ENCODE measurements around the gene MVK. TPM values are rescaled to one million over a fixed set of nuclear protein-coding genes. Genes with fewer than 3 reads are reported as not detected.

Gene MVK
- total RNA-seq, 2 donors from 2014 or later = 8.6 to 12.2 TPM

DNA sequence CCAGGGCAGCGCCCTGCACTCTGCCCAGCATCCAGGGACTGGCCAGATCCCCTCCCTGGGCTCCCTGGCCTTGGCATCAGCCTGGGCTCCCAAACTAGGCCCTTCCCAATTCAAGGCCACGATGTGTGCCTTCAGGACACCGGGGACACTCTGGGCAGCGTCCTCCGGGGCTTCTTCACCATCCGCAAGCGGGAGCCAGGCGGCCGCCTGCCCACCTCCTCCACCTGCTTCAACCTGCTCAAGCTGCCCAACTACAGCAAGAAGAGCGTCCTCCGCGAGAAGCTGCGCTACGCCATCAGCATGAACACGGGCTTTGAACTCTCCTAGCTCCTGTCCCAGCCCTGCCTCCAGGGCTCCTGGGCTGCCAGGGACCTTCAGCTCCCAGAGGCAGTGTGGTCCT lies 39.1 kb upstream of the MVK start:
- DNase-seq (no peak), ATAC-seq (no peak)
- Histone ChIP-seq H3K27ac (no peak overlapping the region), H3K4me3 (no peak overlapping the region), H3K27me3 (no peaks in the 10 kb centered on the region), H3K9me3 (no peaks in the 10 kb centered on the region), H3K36me3 (replicated peaks in 1 of 2; ENCODE audit: insufficient read depth in 1 of 2, low read depth in 2 of 2) (peaks cover 0 to 9% of the 10 kb centered on the region in 2 donors), H3K4me1 (no peaks in the 10 kb centered on the region)
- 89 to 94% methylated on average over 8 to 13 of the region's 15 CpGs for WGBS, 2 donors
- intact Hi-C loops (cut with DNase I) = no loop called here
- no peak for TF ChIP-seq POLR2A (IDR thresholded peaks at IDR 0.05)
- TF ChIP-seq, protein P1, sequence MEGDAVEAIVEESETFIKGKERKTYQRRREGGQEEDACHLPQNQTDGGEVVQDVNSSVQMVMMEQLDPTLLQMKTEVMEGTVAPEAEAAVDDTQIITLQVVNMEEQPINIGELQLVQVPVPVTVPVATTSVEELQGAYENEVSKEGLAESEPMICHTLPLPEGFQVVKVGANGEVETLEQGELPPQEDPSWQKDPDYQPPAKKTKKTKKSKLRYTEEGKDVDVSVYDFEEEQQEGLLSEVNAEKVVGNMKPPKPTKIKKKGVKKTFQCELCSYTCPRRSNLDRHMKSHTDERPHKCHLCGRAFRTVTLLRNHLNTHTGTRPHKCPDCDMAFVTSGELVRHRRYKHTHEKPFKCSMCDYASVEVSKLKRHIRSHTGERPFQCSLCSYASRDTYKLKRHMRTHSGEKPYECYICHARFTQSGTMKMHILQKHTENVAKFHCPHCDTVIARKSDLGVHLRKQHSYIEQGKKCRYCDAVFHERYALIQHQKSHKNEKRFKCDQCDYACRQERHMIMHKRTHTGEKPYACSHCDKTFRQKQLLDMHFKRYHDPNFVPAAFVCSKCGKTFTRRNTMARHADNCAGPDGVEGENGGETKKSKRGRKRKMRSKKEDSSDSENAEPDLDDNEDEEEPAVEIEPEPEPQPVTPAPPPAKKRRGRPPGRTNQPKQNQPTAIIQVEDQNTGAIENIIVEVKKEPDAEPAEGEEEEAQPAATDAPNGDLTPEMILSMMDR (IDR thresholded peaks at IDR 0.05) = no peak

DNA sequence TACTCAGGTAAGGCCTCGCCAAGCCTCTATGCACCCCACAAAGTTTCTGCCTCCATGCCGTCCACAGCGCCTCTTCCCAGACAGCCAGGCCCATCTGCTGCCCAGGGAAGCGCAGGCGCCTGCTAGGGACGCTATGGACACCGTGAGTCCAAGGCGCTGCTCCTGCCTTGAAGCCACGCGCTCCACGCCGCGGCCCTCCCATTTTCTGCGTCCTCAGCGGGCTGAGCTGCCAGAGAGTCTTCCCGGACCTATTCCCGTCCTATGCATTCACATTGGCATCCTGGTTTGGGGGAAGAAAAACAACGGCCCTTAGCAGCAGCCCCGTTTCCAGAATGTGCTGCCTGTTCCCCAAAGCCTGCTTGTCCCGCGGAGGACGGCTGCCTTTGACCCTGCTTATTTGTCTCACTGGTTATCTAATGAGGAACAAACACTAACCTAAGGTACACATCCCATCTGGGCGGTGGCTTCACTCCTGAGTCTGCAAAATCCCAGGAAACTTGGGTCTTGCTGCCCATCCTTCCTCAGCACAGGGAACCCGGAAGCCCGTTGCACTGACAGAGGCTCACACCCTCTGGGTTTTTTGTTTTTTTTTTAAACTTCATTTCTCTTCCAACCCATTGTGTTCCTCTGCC lies 38.2 kb upstream of the MVK start:
- ATAC-seq = no peak
- Histone ChIP-seq H3K4me3 (no peak overlapping the region), H3K27me3 (no peaks in the 10 kb centered on the region), H3K4me1 (no peaks in the 10 kb centered on the region), H3K36me3 (replicated peaks in 1 of 2; ENCODE audit: insufficient read depth in 1 of 2, low read depth in 2 of 2) (peaks cover 0 to 9% of the 10 kb centered on the region in 2 donors), H3K9me3 (no peaks in the 10 kb centered on the region), H3K27ac (no peak overlapping the region)
- WGBS, 2 donors = 84% methylated on average over 23 to 25 of the region's 25 CpGs
- TF ChIP-seq POLR2A (IDR thresholded peaks at IDR 0.05) = no peak
- TF ChIP-seq, protein P1 (IDR thresholded peaks at IDR 0.05) = no peak
- intact Hi-C loops (cut with DNase I) = no loop called here
- no peak for DNase-seq

DNA sequence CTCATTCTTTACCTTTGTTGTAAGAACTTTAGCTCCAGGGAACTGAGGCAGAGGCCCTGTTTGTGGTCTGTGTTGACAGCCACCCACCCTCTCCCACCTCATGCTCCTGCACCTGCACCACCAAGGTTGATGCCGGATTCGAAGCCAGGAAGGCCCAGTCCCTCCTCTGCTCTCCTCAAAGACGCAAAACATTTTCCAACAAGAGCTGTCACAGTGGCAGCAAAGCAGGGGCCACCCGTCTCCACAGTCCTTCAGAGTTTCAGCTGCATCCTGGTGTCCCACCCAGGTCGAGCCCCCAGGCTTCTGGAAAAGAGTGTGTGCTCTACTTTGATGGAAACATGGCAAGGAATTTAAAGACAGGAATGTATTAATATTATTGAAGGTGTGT lies 37.7 kb upstream of the MVK start:
- no peak overlapping the region for H3K4me3 ChIP-seq
- DNase-seq (no peak), ATAC-seq (no peak)
- intact Hi-C loops (cut with DNase I) = no loop called here
- no peak overlapping the region for H3K27ac ChIP-seq
- 80 to 85% methylated on average over 5 of the region's 5 CpGs for WGBS, 2 donors
- no peaks in the 10 kb centered on the region for H3K4me1 ChIP-seq
- no peaks in the 10 kb centered on the region for H3K27me3 ChIP-seq
- no peak for TF ChIP-seq POLR2A (IDR thresholded peaks at IDR 0.05)
- TF ChIP-seq, protein P1 (IDR thresholded peaks at IDR 0.05) = no peak
- H3K36me3 ChIP-seq (replicated peaks in 1 of 2; ENCODE audit: insufficient read depth in 1 of 2, low read depth in 2 of 2) = peaks cover 0 to 9% of the 10 kb centered on the region in 2 donors
- H3K9me3 ChIP-seq = no peaks in the 10 kb centered on the region

DNA sequence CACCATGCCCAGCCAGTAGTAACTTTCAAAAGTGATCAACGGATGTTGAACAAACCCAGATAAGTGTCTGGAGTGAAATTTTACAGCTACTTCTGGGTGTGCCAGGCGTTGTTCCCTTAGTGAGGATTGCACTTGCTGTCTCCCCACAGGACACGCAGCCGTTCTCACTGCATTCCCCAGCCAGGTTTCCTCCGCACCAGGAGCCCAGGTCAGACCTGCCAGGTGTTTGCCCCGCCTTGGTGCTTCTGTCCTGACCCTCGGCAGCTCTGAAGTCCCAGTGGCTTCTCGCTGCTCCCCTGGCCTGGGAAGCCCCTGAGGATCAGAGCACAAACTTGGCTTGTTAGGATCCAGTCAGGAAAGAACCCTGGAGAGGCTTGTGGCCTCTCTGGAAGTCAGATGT lies 36.5 kb upstream of the MVK start:
- H3K4me3 ChIP-seq = no peak overlapping the region
- intact Hi-C loops (cut with DNase I) = no loop called here
- H3K36me3 ChIP-seq (replicated peaks in 1 of 2; ENCODE audit: insufficient read depth in 1 of 2, low read depth in 2 of 2) = no peaks in the 10 kb centered on the region
- WGBS, 2 donors = 86 to 88% methylated on average over 7 to 8 of the region's 8 CpGs
- H3K9me3 ChIP-seq = no peaks in the 10 kb centered on the region
- H3K27me3 ChIP-seq = no peaks in the 10 kb centered on the region
- H3K27ac ChIP-seq = no peak overlapping the region
- H3K4me1 ChIP-seq = no peaks in the 10 kb centered on the region
- ATAC-seq (no peak), DNase-seq (no peak)
- no peak for TF ChIP-seq POLR2A (IDR thresholded peaks at IDR 0.05)
- TF ChIP-seq, protein P1 (IDR thresholded peaks at IDR 0.05) = no peak

DNA sequence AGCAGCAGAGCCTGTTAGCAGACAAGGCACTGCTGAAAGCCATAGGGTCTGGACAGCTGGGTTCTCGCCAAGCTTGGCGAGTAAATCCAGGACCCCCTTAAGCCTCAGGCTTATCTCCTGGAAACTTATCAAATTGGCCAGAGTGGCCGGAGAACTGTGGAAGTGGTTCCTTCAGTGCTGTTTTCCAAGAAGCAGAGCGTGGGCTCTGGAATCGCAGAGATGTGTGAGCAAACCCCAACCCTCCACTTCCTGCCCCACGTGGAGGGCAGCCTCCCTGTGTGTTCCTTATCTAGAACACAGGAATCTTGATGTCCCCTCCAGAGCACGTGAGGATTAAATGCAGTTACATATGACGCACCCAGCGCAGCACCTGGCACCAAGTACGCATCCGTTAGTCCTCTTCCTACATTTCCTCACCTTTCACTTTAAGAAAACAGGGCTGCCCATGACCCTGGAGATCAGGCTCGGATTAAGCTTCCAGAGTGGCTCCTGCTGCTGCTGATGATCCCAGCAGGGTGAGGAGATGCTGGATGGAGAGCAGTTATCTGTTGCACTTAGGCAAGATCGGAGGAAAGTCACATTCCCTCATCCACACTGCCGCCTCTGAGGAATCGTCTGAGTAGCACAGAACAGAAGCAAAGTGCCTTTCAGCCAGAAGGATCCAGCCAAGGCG lies 35.3 kb upstream of the MVK start:
- no peak for ATAC-seq
- Histone ChIP-seq H3K27me3 (no peaks in the 10 kb centered on the region), H3K36me3 (replicated peaks in 1 of 2; ENCODE audit: insufficient read depth in 1 of 2, low read depth in 2 of 2) (no peaks in the 10 kb centered on the region), H3K4me1 (no peaks in the 10 kb centered on the region), H3K4me3 (no peak overlapping the region), H3K27ac (no peak overlapping the region), H3K9me3 (no peaks in the 10 kb centered on the region)
- DNase-seq = no peak
- intact Hi-C loops (cut with DNase I) = no loop called here
- TF ChIP-seq, protein P1 (IDR thresholded peaks at IDR 0.05) = no peak
- TF ChIP-seq POLR2A (IDR thresholded peaks at IDR 0.05) = no peak
- WGBS, 2 donors = 77 to 78% methylated on average over 10 to 16 of the region's 16 CpGs

All from body of pancreas (tissue), 4 donors.